Effector memory CD8-positive, alpha-beta T cell (primary cell): ENCODE measurements around the gene FOLH1.
"Not testable (repeated sequence)": the region's sequence is repeated elsewhere in the genome, so short reads cannot be mapped to it uniquely, and the experiment has no call there.

Source experiments
- ATAC-seq: fragments of 150-1000 bp; cut with Tn5 transposase; replicated peaks from 2 replicates; pipeline ENCODE4 v1.10.0; 2021; ENCODE audit warnings: mild to moderate bottlenecking, moderate library complexity
- DNase-seq, 3 experiments: peaks; one replicate each; pipeline ENCODE4 v3.0.0; 2021
- H3K27ac Mint-ChIP-seq, 2 donors: one replicate each; pipeline ENCODE4 v1.8.0; 2022; ENCODE audit warnings: mild to moderate bottlenecking in 2 of 2, mixed read lengths in 2 of 2, moderate library complexity in 2 of 2
- H3K27me3 Mint-ChIP-seq, 2 donors: one replicate each; pipeline ENCODE4 v1.8.0; 2022; ENCODE audit warnings: mixed read lengths in 2 of 2
- H3K36me3 Mint-ChIP-seq: one replicate; pipeline ENCODE4 v1.8.0; 2022; ENCODE audit warnings: mild to moderate bottlenecking, moderate library complexity, mixed read lengths; ENCODE audit not compliant: insufficient read depth
- H3K4me1 Mint-ChIP-seq, 2 donors: one replicate each; pipeline ENCODE4 v1.8.0; 2022; ENCODE audit warnings: low read depth in 2 of 2, mixed read lengths in 2 of 2
- H3K4me3 Mint-ChIP-seq, 2 donors: one replicate each; pipeline ENCODE4 v1.8.0; 2022; ENCODE audit warnings: mild to moderate bottlenecking in 2 of 2, mixed read lengths in 2 of 2, moderate library complexity in 2 of 2
- H3K9me3 Mint-ChIP-seq, 2 donors: one replicate each; pipeline ENCODE4 v1.8.0; 2022; ENCODE audit warnings: mixed read lengths in 2 of 2
- total RNA-seq, 9 experiments: gene quantifications; one replicate each; lab custom pipeline; 2026; lab: John Stamatoyannopoulos, UW

Gene FOLH1
- 0 to 0.06 (median 0) reads per million in 9 experiments for total RNA-seq

DNA sequence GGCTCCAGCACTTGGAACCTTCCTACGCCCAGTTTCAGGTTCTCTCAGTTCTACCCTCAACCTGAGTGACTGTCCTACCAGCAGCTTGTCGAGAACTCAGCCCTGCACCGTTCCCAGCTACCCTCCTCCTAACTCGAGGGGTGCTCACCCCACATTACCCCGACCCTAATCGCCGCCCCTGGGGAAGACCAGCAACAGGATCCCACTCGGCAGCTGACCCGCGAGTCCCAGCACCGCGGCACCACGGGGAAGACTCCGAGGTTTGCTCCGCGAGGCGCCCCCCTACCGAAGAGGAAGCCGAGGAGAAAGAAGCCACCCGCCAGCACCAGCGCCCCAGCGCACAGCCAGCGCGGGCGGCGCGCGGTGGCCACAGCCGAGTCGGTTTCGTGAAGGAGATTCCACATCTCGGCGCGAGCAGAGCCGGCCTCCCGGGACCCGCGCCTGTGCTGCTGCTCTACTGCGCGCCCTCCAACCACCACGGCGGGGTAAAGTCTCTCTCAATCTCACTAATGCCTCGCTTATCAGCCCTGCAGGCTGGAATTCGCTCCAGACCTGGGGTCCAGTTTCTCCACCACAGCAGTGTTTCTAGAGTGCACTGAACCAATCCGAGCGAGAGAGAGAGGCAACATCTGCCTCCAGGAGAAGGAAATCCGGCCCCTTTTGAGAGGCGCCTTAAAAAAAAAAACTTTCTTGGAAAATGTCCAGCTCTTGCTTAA is at the start of gene FOLH1:
Gene FOLH1 (minus strand): TSS at position 597 of the 716 bp plus-strand sequence. CDS start 193 bp downstream, at position 404.
- no peaks in the 10 kb centered on the region for H3K27me3 Mint-ChIP-seq
- DNase-seq = no peak
- no peak for ATAC-seq
- no peak within 1 kb of the TSS for H3K4me3 Mint-ChIP-seq
- no peaks in the 10 kb centered on the region for H3K36me3 Mint-ChIP-seq
- no peaks in the 10 kb centered on the region for H3K9me3 Mint-ChIP-seq
- H3K27ac Mint-ChIP-seq = no peak within 1 kb of the TSS
- no peaks in the 10 kb centered on the region for H3K4me1 Mint-ChIP-seq

DNA sequence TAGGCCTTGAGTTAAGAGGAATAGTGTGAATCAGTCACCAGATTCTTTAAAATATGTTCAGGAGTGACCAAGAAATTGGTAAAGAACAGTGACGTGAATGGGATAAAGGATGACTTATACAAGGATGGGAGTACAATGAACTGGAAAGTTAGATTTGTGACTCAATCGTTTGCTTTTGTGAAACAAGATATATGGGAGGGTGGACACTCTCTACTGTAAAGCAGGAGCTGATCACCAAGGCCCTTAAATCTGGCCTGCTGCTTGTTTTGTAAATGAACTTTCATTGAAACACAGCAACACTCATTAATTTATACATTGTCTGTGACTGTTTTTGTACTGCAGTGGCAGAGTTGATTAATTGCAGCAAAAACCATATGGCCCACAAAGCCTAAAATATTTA is 46.7 kb upstream of the FOLH1 start:
- ATAC-seq, H3K9me3 Mint-ChIP-seq, H3K27ac Mint-ChIP-seq, H3K36me3 Mint-ChIP-seq, H3K27me3 Mint-ChIP-seq, H3K4me1 Mint-ChIP-seq, H3K4me3 Mint-ChIP-seq, DNase-seq: not testable (repeated sequence)

DNA sequence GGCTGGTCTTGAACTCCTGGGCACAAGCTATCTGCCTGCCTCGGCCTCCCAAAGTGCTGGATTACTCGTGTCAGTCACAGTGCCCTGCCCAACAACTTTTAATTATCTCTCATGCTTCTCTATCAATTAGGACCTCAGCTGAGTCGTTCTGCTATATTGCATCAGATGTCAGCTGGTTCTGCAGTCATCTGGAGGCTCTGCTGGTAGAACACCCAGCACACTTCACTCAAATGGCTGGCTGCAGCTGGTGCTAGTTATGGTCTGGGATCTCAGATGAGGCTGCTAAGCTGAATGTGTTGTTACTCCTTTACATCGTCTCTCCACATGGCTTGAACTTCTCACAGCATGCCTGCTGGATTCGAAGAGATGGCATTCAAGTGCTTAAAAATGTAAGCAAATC is 42.8 kb upstream of the FOLH1 start:
- not testable (repeated sequence) for H3K9me3 Mint-ChIP-seq, H3K27ac Mint-ChIP-seq, H3K36me3 Mint-ChIP-seq, DNase-seq, ATAC-seq, H3K4me1 Mint-ChIP-seq, H3K27me3 Mint-ChIP-seq, H3K4me3 Mint-ChIP-seq

DNA sequence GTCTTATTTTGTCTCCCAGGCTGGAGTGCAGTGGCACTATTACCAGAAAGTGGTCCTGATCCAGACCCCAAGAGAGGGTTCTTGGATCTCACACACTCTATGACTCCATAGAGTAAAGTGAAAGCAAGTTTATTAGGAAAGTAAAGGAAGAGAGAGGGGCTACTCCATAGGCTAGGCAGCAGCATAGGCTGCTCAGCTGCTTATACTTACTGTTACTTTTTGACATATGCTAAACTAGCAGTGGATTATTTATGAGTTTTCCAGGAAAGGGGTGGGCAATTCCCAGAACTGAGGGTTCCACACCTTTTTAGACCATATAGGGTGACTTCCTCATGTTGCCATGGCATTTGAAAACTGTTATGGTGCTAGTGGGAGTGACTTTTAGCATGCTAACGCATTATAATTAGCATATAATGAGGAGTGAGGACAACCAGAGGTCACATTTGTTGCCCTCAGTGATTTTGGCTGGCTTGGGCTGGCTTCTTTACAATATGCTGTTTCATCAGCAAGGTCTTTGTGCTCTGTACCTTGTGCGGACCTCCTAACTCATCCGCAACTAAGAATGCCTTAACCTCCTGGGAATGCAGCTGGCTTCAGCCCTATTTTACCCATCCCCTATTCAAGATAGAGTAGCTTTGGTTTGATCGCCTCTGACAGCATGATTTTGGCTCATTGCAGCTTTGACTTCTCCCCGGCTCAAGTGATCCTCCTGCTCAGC is 42.2 kb upstream of the FOLH1 start:
- not testable (repeated sequence) for ATAC-seq

DNA sequence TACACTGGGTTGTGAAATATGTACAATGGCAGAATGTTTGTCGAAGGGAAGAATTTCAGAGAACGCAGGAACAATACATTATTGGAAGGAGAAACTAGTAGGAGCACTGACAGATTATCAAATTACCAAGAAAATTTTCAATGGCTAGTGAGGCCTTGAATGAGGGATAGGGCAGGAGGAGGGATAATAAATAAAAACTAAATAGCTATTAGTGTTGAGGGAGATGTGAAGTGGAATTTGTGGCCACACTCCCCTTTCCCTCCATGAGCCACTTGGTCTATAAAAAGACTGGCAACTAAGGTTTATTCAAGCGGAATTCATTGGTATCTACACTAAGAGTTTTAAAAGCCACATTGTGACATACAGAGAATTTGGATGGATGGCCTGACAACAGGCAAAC is 41.0 kb upstream of the FOLH1 start:
- not testable (repeated sequence) for H3K4me3 Mint-ChIP-seq, H3K9me3 Mint-ChIP-seq, H3K27me3 Mint-ChIP-seq, DNase-seq, H3K27ac Mint-ChIP-seq, ATAC-seq, H3K4me1 Mint-ChIP-seq, H3K36me3 Mint-ChIP-seq

More for the DNA sequence above, 42.2 kb upstream of the FOLH1 start:
- H3K27ac Mint-ChIP-seq, H3K27me3 Mint-ChIP-seq, H3K36me3 Mint-ChIP-seq, DNase-seq, H3K9me3 Mint-ChIP-seq, H3K4me1 Mint-ChIP-seq, H3K4me3 Mint-ChIP-seq: not testable (repeated sequence)

DNA sequence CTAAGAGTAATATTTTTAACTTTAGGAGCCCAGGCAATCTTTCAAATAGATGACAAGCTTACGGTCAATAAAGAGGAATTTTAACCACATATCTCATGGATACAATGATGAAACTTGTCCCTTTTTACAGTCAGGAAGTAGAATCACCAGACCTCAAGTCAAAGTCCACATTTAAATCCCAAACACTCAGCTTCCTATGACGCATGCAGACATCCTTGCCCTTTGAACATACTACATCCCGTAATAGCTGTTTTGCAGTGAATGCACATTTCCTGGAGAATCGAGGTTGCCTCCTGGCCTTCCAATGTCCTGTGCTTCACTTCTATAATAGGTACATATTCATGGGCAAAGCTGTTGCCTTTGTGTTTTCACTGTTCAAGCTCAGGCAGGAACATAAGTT is 25.3 kb upstream of the FOLH1 start:
- DNase-seq, H3K4me1 Mint-ChIP-seq, H3K27ac Mint-ChIP-seq, H3K4me3 Mint-ChIP-seq, H3K27me3 Mint-ChIP-seq, H3K36me3 Mint-ChIP-seq, H3K9me3 Mint-ChIP-seq, ATAC-seq: not testable (repeated sequence)

DNA sequence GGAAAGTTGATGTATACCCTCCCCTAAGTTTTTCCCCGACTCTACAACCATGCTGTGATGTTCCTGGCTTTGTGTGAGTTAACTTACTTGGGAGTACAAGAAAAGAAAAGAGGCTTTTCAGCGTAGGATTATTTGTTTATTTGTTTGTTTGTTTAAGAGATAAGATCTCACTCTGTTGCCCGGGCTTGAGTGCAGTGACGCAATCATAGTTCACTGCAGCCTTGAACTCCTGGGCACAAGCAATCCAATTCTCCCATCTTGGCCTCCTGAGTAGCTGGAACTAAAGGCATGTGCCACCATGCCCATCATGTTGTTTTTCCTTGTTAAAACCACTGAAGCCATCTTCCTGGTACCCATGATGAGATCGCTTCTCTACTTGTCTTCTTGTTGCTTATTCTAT is 24.6 kb upstream of the FOLH1 start:
- not testable (repeated sequence) for H3K27me3 Mint-ChIP-seq, H3K4me3 Mint-ChIP-seq, H3K27ac Mint-ChIP-seq, H3K36me3 Mint-ChIP-seq, H3K9me3 Mint-ChIP-seq, ATAC-seq, DNase-seq, H3K4me1 Mint-ChIP-seq

DNA sequence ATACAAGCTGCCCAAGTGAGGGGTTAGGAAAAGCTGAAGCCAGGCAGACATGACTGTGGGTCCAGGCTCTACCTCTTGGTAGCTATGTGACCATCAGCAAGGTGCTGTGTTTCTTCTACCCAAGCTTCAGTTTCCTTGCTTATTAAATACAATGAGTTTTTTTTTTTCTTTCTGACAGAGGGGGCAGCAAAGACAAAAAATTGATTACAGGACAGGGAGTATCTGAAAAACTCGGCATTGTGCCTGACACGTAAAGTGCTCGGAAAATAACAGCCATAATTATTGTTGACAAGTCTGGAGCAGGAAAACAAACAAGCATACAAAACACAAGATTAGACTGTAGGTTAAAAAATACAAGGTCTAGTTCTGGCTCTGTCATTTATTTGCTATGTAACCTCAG is 23.3 kb upstream of the FOLH1 start:
- peaks cover 3 to 12% of the 10 kb centered on the region in 2 donors for H3K9me3 Mint-ChIP-seq
- not testable (repeated sequence) for H3K4me3 Mint-ChIP-seq, H3K36me3 Mint-ChIP-seq, DNase-seq, H3K27ac Mint-ChIP-seq, ATAC-seq, H3K4me1 Mint-ChIP-seq, H3K27me3 Mint-ChIP-seq

DNA sequence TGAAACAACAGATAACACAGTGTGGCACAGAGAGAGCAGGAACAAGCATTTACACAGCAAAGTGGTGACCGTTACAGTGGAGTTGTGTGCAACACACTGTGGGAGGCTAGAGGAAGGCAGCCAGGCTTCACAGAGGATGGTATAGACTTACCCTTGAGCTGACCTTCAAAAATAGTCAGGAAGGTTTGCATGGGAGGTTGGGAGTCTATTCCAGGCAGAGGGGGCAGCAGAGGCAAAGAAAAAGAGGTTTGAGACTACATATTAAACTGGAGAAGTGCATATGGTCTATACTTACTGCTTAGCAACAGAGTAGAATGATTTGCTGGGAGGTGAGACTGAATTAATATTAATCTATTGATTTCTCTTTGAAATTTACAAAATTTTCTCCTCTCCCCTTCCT is 22.1 kb upstream of the FOLH1 start:
- H3K27ac Mint-ChIP-seq, H3K36me3 Mint-ChIP-seq, ATAC-seq, H3K27me3 Mint-ChIP-seq, H3K4me3 Mint-ChIP-seq, H3K4me1 Mint-ChIP-seq, DNase-seq: not testable (repeated sequence)
- H3K9me3 Mint-ChIP-seq = peaks cover 3 to 12% of the 10 kb centered on the region in 2 donors

DNA sequence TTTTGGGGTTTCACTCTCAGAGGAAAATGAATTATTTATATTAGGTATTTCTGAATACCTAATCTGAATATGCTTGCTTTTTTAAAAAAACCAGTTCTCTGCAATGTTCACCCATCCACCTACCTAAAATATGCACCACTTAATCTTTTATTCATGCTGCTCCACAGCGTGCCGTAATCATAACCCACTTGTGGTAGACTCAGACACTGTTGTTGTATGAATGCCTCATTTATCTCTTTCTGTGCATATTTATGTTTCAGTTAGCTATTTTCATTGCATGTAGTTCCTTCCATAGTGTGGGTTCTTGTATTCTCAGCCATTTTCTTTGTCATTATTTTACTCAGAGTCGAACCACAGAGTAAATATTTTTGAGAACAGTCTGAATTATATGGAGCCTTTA is 21.6 kb upstream of the FOLH1 start:
- not testable (repeated sequence) for H3K27me3 Mint-ChIP-seq

DNA sequence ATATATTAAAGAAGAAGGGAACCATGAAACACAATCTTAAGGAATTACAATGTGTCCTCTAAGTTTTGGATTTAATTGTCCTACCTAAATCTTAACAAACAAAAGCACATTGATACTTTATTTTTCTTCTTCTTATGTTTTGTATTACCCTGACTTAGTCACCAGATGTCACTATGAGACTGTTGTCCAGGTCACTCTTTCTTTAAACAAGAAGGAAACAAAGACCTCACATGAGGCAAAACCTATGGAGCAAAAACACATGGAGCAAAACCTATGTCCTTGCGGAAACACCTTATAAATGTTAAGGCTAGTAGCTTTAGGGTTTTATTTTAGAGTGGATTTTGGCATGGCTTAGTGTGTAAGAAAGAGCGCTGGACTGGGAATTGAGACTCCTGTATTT is 20.7 kb upstream of the FOLH1 start:
- H3K36me3 Mint-ChIP-seq, ATAC-seq, H3K27me3 Mint-ChIP-seq, H3K4me3 Mint-ChIP-seq, H3K27ac Mint-ChIP-seq, DNase-seq, H3K4me1 Mint-ChIP-seq: not testable (repeated sequence)
- H3K9me3 Mint-ChIP-seq = peaks cover 3 to 12% of the 10 kb centered on the region in 2 donors

More for the DNA sequence above, 21.6 kb upstream of the FOLH1 start:
- H3K4me3 Mint-ChIP-seq, H3K4me1 Mint-ChIP-seq, ATAC-seq, H3K27ac Mint-ChIP-seq, H3K36me3 Mint-ChIP-seq, DNase-seq: not testable (repeated sequence)
- peaks cover 3 to 12% of the 10 kb centered on the region in 2 donors for H3K9me3 Mint-ChIP-seq

DNA sequence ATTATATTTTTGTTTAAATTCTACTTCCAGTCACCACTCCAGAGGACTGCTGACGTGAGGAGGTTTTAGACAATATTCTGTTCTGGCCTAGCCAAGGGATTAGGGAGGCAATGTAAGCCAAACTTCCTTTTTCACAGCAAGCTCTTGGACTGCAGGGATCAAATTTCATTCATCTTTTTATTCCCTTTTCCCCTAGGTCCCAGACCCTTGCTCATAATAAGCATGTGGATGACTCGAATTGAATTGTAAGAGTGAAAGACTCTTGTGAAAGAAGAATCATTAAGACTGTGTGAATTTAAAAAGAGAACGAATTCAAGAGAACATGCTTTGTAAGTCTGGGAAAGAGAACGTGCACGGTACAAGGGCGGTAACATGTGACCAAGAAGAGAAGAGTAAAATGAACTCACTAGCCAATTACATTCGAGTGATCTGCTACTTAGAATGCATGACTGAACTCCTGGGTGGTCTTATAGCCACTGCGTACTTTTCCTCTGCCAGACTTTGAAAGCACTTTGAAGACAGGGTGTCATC is 16.9 kb upstream of the FOLH1 start:
- DNase-seq, H3K4me1 Mint-ChIP-seq, H3K27me3 Mint-ChIP-seq, H3K4me3 Mint-ChIP-seq, H3K27ac Mint-ChIP-seq, ATAC-seq, H3K36me3 Mint-ChIP-seq: not testable (repeated sequence)
- H3K9me3 Mint-ChIP-seq = peaks cover 3 to 12% of the 10 kb centered on the region in 2 donors

DNA sequence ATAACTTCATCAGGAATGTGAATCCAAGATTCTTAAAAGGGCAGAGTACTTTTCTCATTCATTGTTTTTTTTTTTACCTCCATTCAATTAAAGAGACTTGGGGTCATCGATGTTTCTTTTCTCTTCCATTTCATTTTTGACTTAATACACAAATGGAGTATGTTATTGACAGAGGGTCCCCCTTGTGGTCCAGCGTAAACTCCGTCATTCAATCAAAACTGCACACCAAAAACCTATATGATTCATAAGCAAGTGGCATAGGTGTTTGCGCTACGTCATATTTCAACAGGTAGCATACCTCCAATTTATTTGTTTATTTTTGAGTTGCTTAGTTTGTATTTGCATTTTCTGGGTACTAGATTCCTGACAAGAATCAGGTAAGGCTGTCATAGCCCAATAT is 12.7 kb upstream of the FOLH1 start:
- no peak for ATAC-seq
- Mint-ChIP-seq H3K36me3 (no peaks in the 10 kb centered on the region), H3K4me3 (no peak overlapping the region), H3K4me1 (no peaks in the 10 kb centered on the region), H3K27ac (no peak overlapping the region), H3K27me3 (no peaks in the 10 kb centered on the region), H3K9me3 (no peaks in the 10 kb centered on the region)
- DNase-seq = no peak

DNA sequence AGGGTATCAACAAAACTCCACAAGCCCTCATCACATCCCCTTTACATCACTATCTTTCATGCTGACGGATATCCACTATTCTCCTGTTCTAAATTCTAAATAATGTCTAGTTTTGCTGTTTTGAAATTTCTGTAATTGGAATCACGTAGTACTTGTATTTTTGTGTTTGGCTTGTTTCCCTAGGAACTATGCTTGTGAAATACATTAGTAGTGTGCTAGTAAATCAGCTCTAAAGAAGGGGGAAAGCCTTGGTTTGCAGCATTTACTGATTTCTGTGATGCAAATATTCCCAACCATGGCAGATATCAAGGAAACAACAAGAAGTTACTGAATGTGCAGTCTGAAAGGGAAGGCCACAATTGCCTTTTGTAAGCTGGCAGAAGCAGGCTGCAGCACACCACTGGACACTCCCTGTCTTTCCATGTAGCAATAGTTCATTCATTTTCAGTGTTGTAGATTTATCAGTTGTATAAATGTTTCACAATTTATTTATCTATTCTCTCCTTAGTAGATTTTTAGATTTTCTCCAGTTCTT is 4.7 kb upstream of the FOLH1 start:
- DNase-seq (no peak), ATAC-seq (no peak)
- Mint-ChIP-seq H3K27me3 (no peaks in the 10 kb centered on the region), H3K27ac (no peak overlapping the region), H3K9me3 (no peaks in the 10 kb centered on the region), H3K4me1 (no peaks in the 10 kb centered on the region), H3K36me3 (no peaks in the 10 kb centered on the region), H3K4me3 (no peak overlapping the region)
